HEK293T (cell line): ENCODE results near the gene ATP8A1.

Experiments
- ARNT ChIP-seq: fragments of 450-650 bp; IDR thresholded peaks from 2 replicates; pipeline ENCODE4 v1.6.1; 2017; ENCODE audit warnings: mild to moderate bottlenecking
- BHLHE40 ChIP-seq: fragments of 450-650 bp; IDR thresholded peaks from 2 replicates; pipeline ENCODE4 v1.6.1; 2016; ENCODE audit warnings: mild to moderate bottlenecking, moderate library complexity, borderline replicate concordance
- ELF4 ChIP-seq: fragments of 450-650 bp; IDR thresholded peaks from 2 replicates; pipeline ENCODE4 v1.6.1; 2017; ENCODE audit warnings: antibody characterized with exemption
- FOXK2 ChIP-seq: fragments of 450-650 bp; IDR thresholded peaks from 2 replicates; pipeline ENCODE4 v1.6.1; 2016; ENCODE audit warnings: mild to moderate bottlenecking
- NFRKB ChIP-seq: fragments of 450-650 bp; IDR thresholded peaks from 2 replicates; pipeline ENCODE4 v1.6.1; 2016; ENCODE audit warnings: mild to moderate bottlenecking, moderate library complexity
- PKNOX1 ChIP-seq: fragments of 450-650 bp; IDR thresholded peaks from 2 replicates; pipeline ENCODE4 v1.6.1; 2016
- SP1 ChIP-seq: fragments of 450-650 bp; IDR thresholded peaks from 2 replicates; pipeline ENCODE4 v1.6.1; 2017
- TARDBP ChIP-seq: fragments of 450-650 bp; IDR thresholded peaks from 2 replicates; pipeline ENCODE4 v1.6.1; 2016

GRCh38 chr4:42420140-42420539, 236.8 kb downstream of the ATP8A1 start:
- no peak for TF ChIP-seq ARNT
- no peak for TF ChIP-seq PKNOX1
- no peak for TF ChIP-seq TARDBP
- TF ChIP-seq SP1: no peak
- no peak for TF ChIP-seq FOXK2
- no peak for TF ChIP-seq ELF4
- TF ChIP-seq BHLHE40: no peak
- TF ChIP-seq NFRKB: no peak
